GM23338 (cell line): Measurements from ENCODE around the gene MIEN1. TPM values are rescaled to one million over a fixed set of nuclear protein-coding genes. Genes with fewer than 3 reads are reported as not detected.

ENCODE experiments used
- ATAC-seq: fragments of 200-7000 bp; cut with Tn5 transposase; 3 replicates; pipeline ENCODE4 v1.9.1; 2020
- DNase-seq: peaks from one replicate; pipeline ENCODE4 v3.0.0-alpha.2; 2015; ENCODE audit warnings: low spot score
- H2AFZ ChIP-seq: fragments of 200-600 bp; sonication (generic); 2 replicates; pipeline ENCODE4 v1.8.0; 2016; ENCODE audit warnings: antibody characterized with exemption, mild to moderate bottlenecking, moderate library complexity
- H3F3A ChIP-seq: fragments of 200-600 bp; sonication (generic); replicated peaks from 2 replicates; pipeline ENCODE4 v1.8.0; 2017; ENCODE audit warnings: antibody characterized with exemption, mixed run types, low read depth
- H3K27ac ChIP-seq: fragments of 200-600 bp; sonication (generic); 2 replicates; pipeline ENCODE4 v1.6.1; 2016; ENCODE audit warnings: low read depth
- H3K27me3 ChIP-seq: fragments of 200-600 bp; sonication (generic); 2 replicates; pipeline ENCODE4 v1.8.0; 2016; ENCODE audit warnings: mild to moderate bottlenecking, mixed run types, moderate library complexity; ENCODE audit not compliant: insufficient read depth
- H3K36me3 ChIP-seq: fragments of 200-600 bp; sonication (generic); 2 replicates; pipeline ENCODE4 v1.8.0; 2016; ENCODE audit warnings: mild to moderate bottlenecking; ENCODE audit not compliant: insufficient read depth
- H3K4me1 ChIP-seq: fragments of 200-600 bp; sonication (generic); 2 replicates; pipeline ENCODE4 v1.8.0; 2016; ENCODE audit warnings: mild to moderate bottlenecking, moderate library complexity; ENCODE audit not compliant: insufficient read depth
- H3K4me2 ChIP-seq: fragments of 200-600 bp; sonication (generic); 2 replicates; pipeline ENCODE4 v1.7.1; 2017; ENCODE audit warnings: mixed run types
- H3K4me3 ChIP-seq: fragments of 200-600 bp; sonication (generic); 2 replicates; pipeline ENCODE4 v1.6.1; 2016; ENCODE audit warnings: mixed run types
- H3K79me2 ChIP-seq: fragments of 200-600 bp; sonication (generic); replicated peaks from 2 replicates; pipeline ENCODE4 v1.8.0; 2017; ENCODE audit warnings: mild to moderate bottlenecking; ENCODE audit not compliant: insufficient read depth
- H3K9me2 ChIP-seq: fragments of 200-600 bp; sonication (generic); 2 replicates; pipeline ENCODE4 v1.8.0; 2017; ENCODE audit not compliant: insufficient read depth
- H4K20me1 ChIP-seq: fragments of 200-600 bp; sonication (generic); replicated peaks from 2 replicates; pipeline ENCODE4 v1.8.0; 2017; ENCODE audit warnings: mild to moderate bottlenecking; ENCODE audit not compliant: insufficient read depth
- H3K27ac Mint-ChIP-seq: 2 replicates; pipeline ENCODE4 v1.8.0; 2020; ENCODE audit warnings: inconsistent platforms, mild to moderate bottlenecking, moderate library complexity, mixed read lengths
- H3K27me3 Mint-ChIP-seq: 3 replicates; pipeline ENCODE4 v1.8.0; 2022; ENCODE audit warnings: low read depth, mild to moderate bottlenecking, moderate library complexity, mixed read lengths, inconsistent platforms; ENCODE audit not compliant: insufficient read depth, poor library complexity
- H3K36me3 Mint-ChIP-seq: 3 replicates; pipeline ENCODE4 v1.8.0; 2021; ENCODE audit warnings: low read depth, mild to moderate bottlenecking, inconsistent platforms, moderate library complexity, mixed read lengths
- H3K4me1 Mint-ChIP-seq: 3 replicates; pipeline ENCODE4 v1.8.0; 2020; ENCODE audit warnings: mild to moderate bottlenecking, inconsistent platforms, mixed read lengths
- H3K4me3 Mint-ChIP-seq: 3 replicates; pipeline ENCODE4 v1.8.0; 2021; ENCODE audit warnings: moderate library complexity, mild to moderate bottlenecking, inconsistent platforms, mixed read lengths
- H3K9me3 Mint-ChIP-seq: 3 replicates; pipeline ENCODE4 v1.8.0; 2020; ENCODE audit warnings: moderate library complexity, mild to moderate bottlenecking, inconsistent platforms, mixed read lengths
- CREB1 ChIP-seq: fragments of 250-450 bp; sonication (Bioruptor Pico); IDR thresholded peaks from 2 replicates; pipeline ENCODE4 v1.5.0; 2020; ENCODE audit warnings: low read depth, mild to moderate bottlenecking, moderate library complexity
- ETS1 ChIP-seq: IDR thresholded peaks from 2 replicates; pipeline ENCODE4 v1.6.1; 2016; ENCODE audit warnings: antibody characterized with exemption
- EZH2 ChIP-seq: fragments of 200-600 bp; sonication (generic); IDR thresholded peaks from one replicate; pipeline ENCODE4 v1.8.0; 2017; ENCODE audit warnings: antibody characterized with exemption, mild to moderate bottlenecking, low read depth; ENCODE audit not compliant: unreplicated experiment
- EZH2phosphoT487 ChIP-seq: fragments of 200-600 bp; sonication (generic); IDR thresholded peaks from one replicate; pipeline ENCODE4 v1.8.1; 2018; ENCODE audit warnings: antibody characterized with exemption; ENCODE audit not compliant: unreplicated experiment
- JUNB ChIP-seq: IDR thresholded peaks from one replicate; pipeline ENCODE4 v1.6.1; 2016; ENCODE audit warnings: antibody characterized with exemption; ENCODE audit not compliant: unreplicated experiment
- NANOG ChIP-seq: IDR thresholded peaks from 2 replicates; pipeline ENCODE4 v1.6.1; 2016; ENCODE audit warnings: antibody characterized with exemption, borderline replicate concordance
- POLR2AphosphoS5 ChIP-seq: IDR thresholded peaks from 2 replicates; pipeline ENCODE4 v1.6.1; 2016; ENCODE audit warnings: antibody characterized with exemption, low read depth
- REST ChIP-seq: IDR thresholded peaks from one replicate; pipeline ENCODE4 v1.6.1; 2018; ENCODE audit warnings: antibody characterized with exemption; ENCODE audit not compliant: unreplicated experiment
- STAT1 ChIP-seq: IDR thresholded peaks from one replicate; pipeline ENCODE4 v1.6.1; 2016; ENCODE audit warnings: antibody characterized with exemption; ENCODE audit not compliant: unreplicated experiment
- ZNF114 ChIP-seq: fragments of 250-450 bp; sonication (Bioruptor Pico); IDR thresholded peaks from 2 replicates; pipeline ENCODE4 v1.5.0; 2020; ENCODE audit warnings: mild to moderate bottlenecking, moderate library complexity
- ZNF331 ChIP-seq: fragments of 250-450 bp; sonication (Bioruptor Pico); IDR thresholded peaks from 2 replicates; pipeline ENCODE4 v1.5.0; 2020; ENCODE audit warnings: low read depth, mild to moderate bottlenecking, moderate library complexity
- polyA plus RNA-seq: library from polyadenylated mRNA; unstranded; fragments of >200 nt; fragmentation: Nextera tagmentation; extraction: Ambion mirVana; gene quantifications from 2 replicates; pipeline ENCODE4 v1.2.1, GENCODE V29; 2016
- total RNA-seq: library from RNA; depleted of rRNA; stranded (reverse); fragments of >200 nt; shearing (Covaris generic); gene quantifications from 2 replicates; pipeline ENCODE4 v1.2.3, GENCODE V29; 2014
- TF ChIP-seq, protein P1 (sequence below): fragments of 250-450 bp; sonication (Bioruptor Pico); IDR thresholded peaks from 2 replicates; pipeline ENCODE4 v1.5.0; 2020; ENCODE audit warnings: mild to moderate bottlenecking, moderate library complexity

Gene MIEN1
- total and polyA plus RNA-seq, 2 experiments from 2014 or later, result 37.1 to 91.8 TPM

DNA sequence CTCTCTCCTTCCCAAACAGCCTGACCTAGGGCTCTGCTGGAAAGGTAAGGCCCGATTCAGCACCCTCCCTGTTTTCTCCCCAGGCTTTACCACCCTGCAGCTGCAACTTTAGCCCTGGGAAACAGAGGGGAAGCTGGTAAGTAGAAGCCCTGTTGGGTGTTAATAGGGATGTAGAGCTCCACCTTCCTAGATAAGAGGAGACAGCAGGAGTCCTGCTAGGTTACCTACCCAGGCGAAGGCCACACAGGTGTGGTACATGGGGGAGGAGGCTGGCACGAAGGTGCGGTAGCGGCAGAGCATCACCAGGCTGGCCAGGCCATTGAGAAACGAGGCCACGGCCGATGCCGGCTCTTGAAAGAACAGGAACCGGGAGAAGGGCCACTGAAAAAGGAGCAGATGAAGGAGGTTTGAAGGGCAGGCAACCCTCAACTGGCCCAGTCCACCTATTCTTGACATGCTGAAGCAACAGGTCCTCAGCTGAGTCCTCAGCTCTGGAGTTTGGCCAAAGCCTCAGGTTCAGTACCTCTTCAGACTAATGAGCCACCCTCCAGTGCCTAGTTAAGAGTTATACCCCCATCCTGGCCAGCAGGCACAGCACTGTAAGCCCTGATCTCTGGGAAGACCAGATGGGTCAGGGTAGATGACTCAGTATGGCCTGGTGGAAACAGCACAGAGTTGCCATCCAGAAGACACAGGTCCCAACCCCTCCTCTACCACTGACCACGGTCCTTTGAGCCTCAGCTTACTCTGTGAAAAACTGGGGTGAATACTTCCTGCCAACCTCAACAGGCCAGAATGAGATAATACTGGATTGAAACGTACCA is 45.8 kb downstream of the MIEN1 start:
- no peak overlapping the region for H3K4me3 Mint-ChIP-seq
- Histone ChIP-seq H3K36me3 (no peaks in the 10 kb centered on the region), H3K4me2 (no peak overlapping the region), H3K27me3 (no peaks in the 10 kb centered on the region), H2AFZ (no peak overlapping the region), H4K20me1 (no peaks in the 10 kb centered on the region), H3K4me1 (peaks cover 8% of the 10 kb centered on the region), H3K9me2 (no peaks in the 10 kb centered on the region; the same call in 1 of the 2 replicates), H3F3A (peaks cover 20% of the 10 kb centered on the region), H3K4me3 (no peak overlapping the region), H3K79me2 (no peaks in the 10 kb centered on the region), H3K27ac (no peak overlapping the region)
- H3K27me3 Mint-ChIP-seq, result peaks cover 8% of the 10 kb centered on the region
- H3K9me3 Mint-ChIP-seq, result no peaks in the 10 kb centered on the region
- ATAC-seq, result no peak
- no peak overlapping the region for H3K27ac Mint-ChIP-seq
- no peak for DNase-seq
- H3K36me3 Mint-ChIP-seq, result peaks cover 41% of the 10 kb centered on the region
- TF ChIP-seq ZNF331 (CRISPR knock-in tag) (no peak), STAT1 (no peak), POLR2AphosphoS5 (no peak), ZNF114 (no peak), CREB1 (CRISPR knock-in tag) (no peak), ETS1 (no peak), EZH2phosphoT487 (no peak), EZH2 (no peak), JUNB (no peak), NANOG (no peak), REST (no peak)
- TF ChIP-seq, protein P1, sequence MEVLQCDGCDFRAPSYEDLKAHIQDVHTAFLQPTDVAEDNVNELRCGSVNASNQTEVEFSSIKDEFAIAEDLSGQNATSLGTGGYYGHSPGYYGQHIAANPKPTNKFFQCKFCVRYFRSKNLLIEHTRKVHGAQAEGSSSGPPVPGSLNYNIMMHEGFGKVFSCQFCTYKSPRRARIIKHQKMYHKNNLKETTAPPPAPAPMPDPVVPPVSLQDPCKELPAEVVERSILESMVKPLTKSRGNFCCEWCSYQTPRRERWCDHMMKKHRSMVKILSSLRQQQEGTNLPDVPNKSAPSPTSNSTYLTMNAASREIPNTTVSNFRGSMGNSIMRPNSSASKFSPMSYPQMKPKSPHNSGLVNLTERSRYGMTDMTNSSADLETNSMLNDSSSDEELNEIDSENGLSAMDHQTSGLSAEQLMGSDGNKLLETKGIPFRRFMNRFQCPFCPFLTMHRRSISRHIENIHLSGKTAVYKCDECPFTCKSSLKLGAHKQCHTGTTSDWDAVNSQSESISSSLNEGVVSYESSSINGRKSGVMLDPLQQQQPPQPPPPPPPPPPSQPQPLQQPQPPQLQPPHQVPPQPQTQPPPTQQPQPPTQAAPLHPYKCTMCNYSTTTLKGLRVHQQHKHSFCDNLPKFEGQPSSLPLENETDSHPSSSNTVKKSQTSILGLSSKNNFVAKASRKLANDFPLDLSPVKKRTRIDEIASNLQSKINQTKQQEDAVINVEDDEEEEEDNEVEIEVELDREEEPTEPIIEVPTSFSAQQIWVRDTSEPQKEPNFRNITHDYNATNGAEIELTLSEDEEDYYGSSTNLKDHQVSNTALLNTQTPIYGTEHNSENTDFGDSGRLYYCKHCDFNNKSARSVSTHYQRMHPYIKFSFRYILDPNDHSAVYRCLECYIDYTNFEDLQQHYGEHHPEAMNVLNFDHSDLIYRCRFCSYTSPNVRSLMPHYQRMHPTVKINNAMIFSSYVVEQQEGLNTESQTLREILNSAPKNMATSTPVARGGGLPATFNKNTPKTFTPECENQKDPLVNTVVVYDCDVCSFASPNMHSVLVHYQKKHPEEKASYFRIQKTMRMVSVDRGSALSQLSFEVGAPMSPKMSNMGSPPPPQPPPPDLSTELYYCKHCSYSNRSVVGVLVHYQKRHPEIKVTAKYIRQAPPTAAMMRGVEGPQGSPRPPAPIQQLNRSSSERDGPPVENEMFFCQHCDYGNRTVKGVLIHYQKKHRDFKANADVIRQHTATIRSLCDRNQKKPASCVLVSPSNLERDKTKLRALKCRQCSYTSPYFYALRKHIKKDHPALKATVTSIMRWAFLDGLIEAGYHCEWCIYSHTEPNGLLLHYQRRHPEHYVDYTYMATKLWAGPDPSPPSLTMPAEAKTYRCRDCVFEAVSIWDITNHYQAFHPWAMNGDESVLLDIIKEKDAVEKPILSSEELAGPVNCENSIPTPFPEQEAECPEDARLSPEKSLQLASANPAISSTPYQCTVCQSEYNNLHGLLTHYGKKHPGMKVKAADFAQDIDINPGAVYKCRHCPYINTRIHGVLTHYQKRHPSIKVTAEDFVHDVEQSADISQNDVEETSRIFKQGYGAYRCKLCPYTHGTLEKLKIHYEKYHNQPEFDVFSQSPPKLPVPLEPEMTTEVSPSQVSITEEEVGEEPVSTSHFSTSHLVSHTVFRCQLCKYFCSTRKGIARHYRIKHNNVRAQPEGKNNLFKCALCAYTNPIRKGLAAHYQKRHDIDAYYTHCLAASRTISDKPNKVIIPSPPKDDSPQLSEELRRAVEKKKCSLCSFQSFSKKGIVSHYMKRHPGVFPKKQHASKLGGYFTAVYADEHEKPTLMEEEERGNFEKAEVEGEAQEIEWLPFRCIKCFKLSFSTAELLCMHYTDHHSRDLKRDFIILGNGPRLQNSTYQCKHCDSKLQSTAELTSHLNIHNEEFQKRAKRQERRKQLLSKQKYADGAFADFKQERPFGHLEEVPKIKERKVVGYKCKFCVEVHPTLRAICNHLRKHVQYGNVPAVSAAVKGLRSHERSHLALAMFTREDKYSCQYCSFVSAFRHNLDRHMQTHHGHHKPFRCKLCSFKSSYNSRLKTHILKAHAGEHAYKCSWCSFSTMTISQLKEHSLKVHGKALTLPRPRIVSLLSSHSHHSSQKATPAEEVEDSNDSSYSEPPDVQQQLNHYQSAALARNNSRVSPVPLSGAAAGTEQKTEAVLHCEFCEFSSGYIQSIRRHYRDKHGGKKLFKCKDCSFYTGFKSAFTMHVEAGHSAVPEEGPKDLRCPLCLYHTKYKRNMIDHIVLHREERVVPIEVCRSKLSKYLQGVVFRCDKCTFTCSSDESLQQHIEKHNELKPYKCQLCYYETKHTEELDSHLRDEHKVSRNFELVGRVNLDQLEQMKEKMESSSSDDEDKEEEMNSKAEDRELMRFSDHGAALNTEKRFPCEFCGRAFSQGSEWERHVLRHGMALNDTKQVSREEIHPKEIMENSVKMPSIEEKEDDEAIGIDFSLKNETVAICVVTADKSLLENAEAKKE (CRISPR knock-in tag), result no peak
- peaks cover 25% of the 10 kb centered on the region for H3K4me1 Mint-ChIP-seq
